Measurements from ENCODE around the gene CLDN20. TPM values are rescaled to one million over a fixed set of nuclear protein-coding genes. Genes with fewer than 3 reads are reported as not detected.
A peak's percentile ranks its signal among the peaks of the same experiment; 100 is the strongest.
"Not testable (repeated sequence)": the region's sequence is repeated elsewhere in the genome, so short reads cannot be mapped to it uniquely, and the experiment has no call there.

CLDN20 gene
- total RNA-seq, 4 donors from 2014 or later = 1.5 to 4.4 (median 3.3) TPM

DNA sequence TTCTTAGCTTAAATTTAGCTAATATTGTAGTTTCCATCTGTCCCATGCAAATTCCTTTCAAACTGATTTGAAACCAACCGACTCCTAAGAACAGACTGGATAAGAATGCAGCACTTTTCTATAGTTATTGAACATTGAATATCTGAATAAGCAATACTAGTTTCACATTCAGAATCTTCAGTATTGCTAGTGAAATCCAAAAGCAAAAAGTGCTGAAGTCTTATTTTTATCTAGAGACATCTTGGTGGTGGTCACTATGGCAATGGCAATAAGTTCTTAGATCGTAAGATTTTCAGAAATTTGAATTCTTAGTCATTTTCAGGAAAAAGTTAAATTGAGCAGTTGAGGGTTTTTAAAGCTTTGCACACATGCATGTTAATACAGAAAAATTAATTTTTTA is 47.8 kb downstream of the CLDN20 start:
- H3K4me1 ChIP-seq = peaks cover 0 to 19% (median 8%) of the 10 kb centered on the region in 4 donors
- no peak overlapping the region for H3K4me3 ChIP-seq
- 89 to 92% methylated on average over 2 of the region's 2 CpGs for WGBS, 2 donors
- H3K9me3 ChIP-seq = no peaks in the 10 kb centered on the region
- TF ChIP-seq POLR2A (IDR thresholded peaks at IDR 0.05) = no peak
- no peak for TF ChIP-seq EP300 (IDR thresholded peaks at IDR 0.05)
- TF ChIP-seq, protein P1, sequence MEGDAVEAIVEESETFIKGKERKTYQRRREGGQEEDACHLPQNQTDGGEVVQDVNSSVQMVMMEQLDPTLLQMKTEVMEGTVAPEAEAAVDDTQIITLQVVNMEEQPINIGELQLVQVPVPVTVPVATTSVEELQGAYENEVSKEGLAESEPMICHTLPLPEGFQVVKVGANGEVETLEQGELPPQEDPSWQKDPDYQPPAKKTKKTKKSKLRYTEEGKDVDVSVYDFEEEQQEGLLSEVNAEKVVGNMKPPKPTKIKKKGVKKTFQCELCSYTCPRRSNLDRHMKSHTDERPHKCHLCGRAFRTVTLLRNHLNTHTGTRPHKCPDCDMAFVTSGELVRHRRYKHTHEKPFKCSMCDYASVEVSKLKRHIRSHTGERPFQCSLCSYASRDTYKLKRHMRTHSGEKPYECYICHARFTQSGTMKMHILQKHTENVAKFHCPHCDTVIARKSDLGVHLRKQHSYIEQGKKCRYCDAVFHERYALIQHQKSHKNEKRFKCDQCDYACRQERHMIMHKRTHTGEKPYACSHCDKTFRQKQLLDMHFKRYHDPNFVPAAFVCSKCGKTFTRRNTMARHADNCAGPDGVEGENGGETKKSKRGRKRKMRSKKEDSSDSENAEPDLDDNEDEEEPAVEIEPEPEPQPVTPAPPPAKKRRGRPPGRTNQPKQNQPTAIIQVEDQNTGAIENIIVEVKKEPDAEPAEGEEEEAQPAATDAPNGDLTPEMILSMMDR (IDR thresholded peaks at IDR 0.05) = no peak
- no peak overlapping the region for H3K27ac ChIP-seq
- H3K27me3 ChIP-seq = no peaks in the 10 kb centered on the region
- no peak for DNase-seq (ENCODE audit: low spot score in 2 of 2)
- H3K36me3 ChIP-seq = peaks cover 0 to 39% (median 0%) of the 10 kb centered on the region in 3 donors

DNA sequence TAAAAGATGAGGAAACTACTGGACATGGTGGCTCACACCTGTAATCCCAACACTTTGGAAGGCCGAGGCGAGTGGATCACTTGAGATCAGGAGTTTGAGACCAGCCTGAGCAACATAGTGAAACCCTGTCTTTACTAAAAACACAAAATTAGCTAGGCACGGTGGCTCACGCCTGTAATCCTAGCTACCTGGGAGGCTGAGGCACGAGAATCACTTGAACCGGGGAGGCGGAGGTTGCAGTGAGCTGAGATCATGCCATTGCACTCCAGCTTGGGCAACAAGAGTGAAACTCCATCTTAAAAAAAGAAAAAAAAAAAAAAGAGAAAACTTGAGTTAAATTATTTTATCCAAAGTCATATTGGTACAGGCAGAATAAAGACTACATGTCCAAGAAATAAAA is 49.1 kb downstream of the CLDN20 start:
- DNase-seq (ENCODE audit: low spot score in 2 of 2); H3K9me3 ChIP-seq; H3K27me3 ChIP-seq; H3K27ac ChIP-seq: not testable (repeated sequence)
- Histone ChIP-seq H3K4me3 (peak overlapping the region in 1 of 4 donors; percentile 75), H3K4me1 (peaks cover 0 to 19% (median 8%) of the 10 kb centered on the region in 4 donors), H3K36me3 (peaks cover 0 to 27% (median 0%) of the 10 kb centered on the region in 3 donors)
- 93 to 94% methylated on average over 7 of the region's 7 CpGs for whole genome bisulfite sequencing, 2 donors

DNA sequence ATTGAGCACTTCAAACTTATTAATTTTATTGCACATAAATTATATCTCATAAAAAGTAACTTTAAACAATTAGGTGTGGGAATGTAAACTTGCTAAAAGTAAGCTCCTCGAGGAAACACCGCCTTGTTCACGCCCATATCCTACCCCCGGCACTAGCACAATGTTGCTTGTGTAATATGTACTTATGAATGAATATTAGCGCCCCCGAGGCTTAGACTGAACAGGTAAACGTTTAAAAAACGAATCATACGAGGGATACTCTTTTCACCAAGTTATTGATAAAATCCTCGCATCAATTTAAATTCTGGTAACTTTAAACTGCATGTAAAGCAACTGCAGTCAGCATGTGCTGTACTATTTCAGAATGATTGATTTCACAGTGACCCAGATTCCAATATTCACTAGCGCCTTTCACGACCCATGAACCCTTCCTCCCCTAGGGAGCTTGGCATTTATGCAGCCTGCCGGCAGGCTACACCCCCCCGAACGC is 49.8 kb downstream of the CLDN20 start:
- H3K36me3 ChIP-seq = peaks cover 0 to 20% (median 0%) of the 10 kb centered on the region in 3 donors
- H3K4me1 ChIP-seq = peaks cover 0 to 19% (median 8%) of the 10 kb centered on the region in 4 donors
- 0 to 2% methylated on average over 15 of the region's 15 CpGs for WGBS, 2 donors
- peak overlapping the region; percentile 70 to 94 (median 82) for H3K27ac ChIP-seq
- DNase-seq (ENCODE audit: low spot score in 2 of 2) = no peak
- peak overlapping the region; percentile 71 to 81 (median 78) for H3K4me3 ChIP-seq
- no peaks in the 10 kb centered on the region for H3K27me3 ChIP-seq
- H3K9me3 ChIP-seq = no peaks in the 10 kb centered on the region
- TF ChIP-seq, protein P1 (IDR thresholded peaks at IDR 0.05) = no peak
- TF ChIP-seq EP300 (IDR thresholded peaks at IDR 0.05) = no peak
- no peak for TF ChIP-seq POLR2A (IDR thresholded peaks at IDR 0.05)

DNA sequence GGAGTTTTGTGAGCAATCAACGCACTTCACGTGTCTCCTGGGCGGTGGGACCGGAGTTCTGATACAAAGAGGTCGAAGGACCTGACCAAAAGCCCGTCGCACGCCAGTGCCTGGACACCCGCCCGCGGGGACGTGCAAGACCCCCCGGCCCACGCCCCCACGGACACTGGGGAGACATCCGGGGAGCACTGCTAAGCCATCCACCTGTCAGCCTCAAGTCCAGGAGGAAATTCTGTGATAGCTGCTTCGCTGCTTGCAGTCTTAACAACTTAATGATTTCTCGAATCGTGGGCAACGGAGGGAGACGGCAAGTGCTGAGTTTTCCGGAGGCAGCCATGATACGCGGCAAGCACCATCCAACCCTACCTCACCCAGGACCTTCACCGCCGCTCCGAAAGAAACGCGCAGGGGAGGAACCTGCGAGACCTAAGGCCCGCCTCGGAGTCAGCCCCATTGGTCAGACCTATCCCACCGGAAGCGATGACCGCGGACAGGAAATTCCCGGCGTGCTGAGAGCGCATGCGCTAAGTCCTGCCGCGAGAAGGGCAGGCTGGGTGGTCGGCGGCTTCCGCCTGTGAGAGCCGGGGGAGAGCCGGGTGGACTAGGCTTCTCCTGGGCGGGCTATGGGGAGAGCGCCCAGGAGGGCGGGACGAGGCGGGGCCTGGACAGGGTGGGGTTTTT is 50.4 kb downstream of the CLDN20 start, which contains the start of gene TFB1M:
TFB1M (minus strand) TSS at position 393 of the 681 bp plus-strand sequence; CDS start at position 337, 56 bp downstream.
- no peaks in the 10 kb centered on the region for H3K9me3 ChIP-seq
- peak; percentile 92 to 94 for DNase-seq (ENCODE audit: low spot score in 2 of 2)
- peaks cover 0 to 15% (median 0%) of the 10 kb centered on the region in 3 donors for H3K36me3 ChIP-seq
- H3K27ac ChIP-seq = peak within 1 kb of the TSS; percentile 70 to 94 (median 82)
- H3K27me3 ChIP-seq = no peaks in the 10 kb centered on the region
- 0 to 1% methylated on average over 31 to 41 of the region's 52 CpGs for WGBS, 2 donors
- H3K4me3 ChIP-seq = peak within 1 kb of the TSS; percentile 71 to 81 (median 78)
- H3K4me1 ChIP-seq = peaks cover 0 to 19% (median 8%) of the 10 kb centered on the region in 4 donors
- TF ChIP-seq, protein P1 (IDR thresholded peaks at IDR 0.05) = peak in 2 of 5 experiments; percentile 10 to 22
- TF ChIP-seq POLR2A (IDR thresholded peaks at IDR 0.05) = peak; percentile 74 to 81
- peak; percentile 81 to 92 for TF ChIP-seq EP300 (IDR thresholded peaks at IDR 0.05)

DNA sequence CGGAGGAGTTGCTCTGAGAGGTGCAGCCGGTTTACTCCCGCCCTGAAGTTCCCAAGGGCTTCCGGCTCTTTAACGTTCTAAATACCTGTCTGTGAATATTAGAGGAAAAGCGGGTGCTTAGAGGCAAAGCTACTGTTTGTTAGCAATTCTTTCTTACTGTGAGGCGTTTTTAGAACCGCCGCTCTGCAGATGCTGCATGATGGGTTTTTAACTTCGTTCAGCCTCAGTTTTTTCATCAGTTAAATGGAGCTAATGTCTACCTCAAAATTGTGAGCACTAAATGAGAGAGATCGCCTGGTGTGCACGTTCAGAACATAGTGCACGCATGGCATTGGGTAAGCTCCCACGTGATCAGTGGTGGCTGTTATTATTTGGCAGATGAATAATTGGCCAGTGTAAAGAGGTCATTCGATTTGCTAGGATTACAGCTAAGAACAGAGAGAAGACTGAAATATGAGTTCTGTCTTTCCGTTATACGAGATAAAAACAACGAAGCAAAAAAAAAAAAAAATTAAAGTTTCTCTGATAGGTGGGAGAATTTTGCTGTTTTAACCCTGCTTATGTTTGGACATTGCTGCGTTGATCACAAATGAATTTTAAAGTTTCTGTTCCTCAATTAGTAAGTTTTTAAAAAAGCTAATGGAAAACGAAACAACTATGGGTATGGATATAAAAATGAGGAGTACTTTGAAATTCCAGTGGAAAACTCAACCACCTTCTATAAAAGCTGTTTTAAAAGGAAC is 51.1 kb downstream of the CLDN20 start:
- Histone ChIP-seq H3K27me3 (no peaks in the 10 kb centered on the region), H3K27ac (peak overlapping the region; percentile 70 to 94 (median 82)), H3K9me3 (no peaks in the 10 kb centered on the region), H3K4me3 (peak overlapping the region; percentile 71 to 81 (median 78)), H3K36me3 (peaks cover 0 to 10% (median 0%) of the 10 kb centered on the region in 3 donors), H3K4me1 (peaks cover 0 to 19% (median 8%) of the 10 kb centered on the region in 4 donors)
- DNase-seq (ENCODE audit: low spot score in 2 of 2) = peak; percentile 41 to 73
- 1 to 2% methylated on average over 20 of the region's 20 CpGs for WGBS, 2 donors
- TF ChIP-seq EP300 (IDR thresholded peaks at IDR 0.05) = no peak
- TF ChIP-seq, protein P1 (IDR thresholded peaks at IDR 0.05) = no peak
- no peak for TF ChIP-seq POLR2A (IDR thresholded peaks at IDR 0.05)
